ENCODE measurements around the gene SNTN. TPM values are rescaled to one million over a fixed set of nuclear protein-coding genes. Genes with fewer than 3 reads are reported as not detected.

SNTN gene
- total and polyA plus RNA-seq, 2 of the 13 experiments (the other 11 are each of a cell fraction or from before 2014, with no cell fraction given) = not detected

DNA sequence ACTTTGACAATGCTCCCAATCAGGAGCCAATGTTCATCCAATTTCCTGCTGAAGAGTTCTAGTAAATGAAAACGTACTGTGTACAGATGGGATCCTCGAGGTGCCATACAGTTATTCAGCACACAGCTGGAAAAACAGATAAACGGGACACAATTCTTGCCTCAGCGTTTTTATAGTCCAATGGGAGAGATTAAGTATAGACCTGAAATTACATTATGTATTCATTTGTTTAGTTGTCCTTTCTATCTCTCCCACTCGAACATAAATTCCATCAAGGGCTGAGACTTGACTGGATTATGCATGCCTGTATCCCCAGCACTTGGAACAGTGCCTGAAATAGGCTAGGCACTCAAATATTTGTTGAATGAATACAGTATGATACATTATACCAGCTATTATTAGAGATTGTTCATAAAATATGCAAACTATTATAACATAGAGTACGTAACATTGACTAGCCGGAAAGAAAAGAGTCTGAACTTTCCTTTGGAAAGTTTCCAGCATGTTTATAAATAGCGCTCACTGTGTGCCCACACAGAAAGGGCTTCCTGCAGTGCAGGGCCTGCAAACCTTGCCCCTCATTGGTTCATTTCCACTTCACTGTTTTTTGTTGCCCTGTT, 27.4 kb upstream of the SNTN start:
- intact Hi-C loops (cut with micrococcal nuclease; ENCODE audit: unreplicated experiment) = no loop called here
- H3K4me2 ChIP-seq (ENCODE audit: low read depth, low read length) = no peak overlapping the region
- H2AFZ ChIP-seq (ENCODE audit: low read length) = no peak overlapping the region
- H3K9ac ChIP-seq (ENCODE audit: insufficient read depth, low read depth, low read length) = no peak overlapping the region
- ChIA-PET POLR2A (no interaction called here), CTCF (ENCODE audit: low intra/inter-chr PET ratio, low total read pairs) (no interaction called here)
- H3K4me1 ChIP-seq (ENCODE audit: insufficient read depth, low read length) = no peaks in the 10 kb centered on the region
- ATAC-seq (no peak), DNase-seq (ENCODE audit: low spot score) (no peak), FAIRE-seq (no peak)
- H4K20me1 ChIP-seq (ENCODE audit: insufficient read depth, low read length) = no peaks in the 10 kb centered on the region
- WGBS (ENCODE audit: low lambda C conversion rate) = 13% methylated on average over 8 of the region's 8 CpGs
- TF ChIP-seq, protein P1, sequence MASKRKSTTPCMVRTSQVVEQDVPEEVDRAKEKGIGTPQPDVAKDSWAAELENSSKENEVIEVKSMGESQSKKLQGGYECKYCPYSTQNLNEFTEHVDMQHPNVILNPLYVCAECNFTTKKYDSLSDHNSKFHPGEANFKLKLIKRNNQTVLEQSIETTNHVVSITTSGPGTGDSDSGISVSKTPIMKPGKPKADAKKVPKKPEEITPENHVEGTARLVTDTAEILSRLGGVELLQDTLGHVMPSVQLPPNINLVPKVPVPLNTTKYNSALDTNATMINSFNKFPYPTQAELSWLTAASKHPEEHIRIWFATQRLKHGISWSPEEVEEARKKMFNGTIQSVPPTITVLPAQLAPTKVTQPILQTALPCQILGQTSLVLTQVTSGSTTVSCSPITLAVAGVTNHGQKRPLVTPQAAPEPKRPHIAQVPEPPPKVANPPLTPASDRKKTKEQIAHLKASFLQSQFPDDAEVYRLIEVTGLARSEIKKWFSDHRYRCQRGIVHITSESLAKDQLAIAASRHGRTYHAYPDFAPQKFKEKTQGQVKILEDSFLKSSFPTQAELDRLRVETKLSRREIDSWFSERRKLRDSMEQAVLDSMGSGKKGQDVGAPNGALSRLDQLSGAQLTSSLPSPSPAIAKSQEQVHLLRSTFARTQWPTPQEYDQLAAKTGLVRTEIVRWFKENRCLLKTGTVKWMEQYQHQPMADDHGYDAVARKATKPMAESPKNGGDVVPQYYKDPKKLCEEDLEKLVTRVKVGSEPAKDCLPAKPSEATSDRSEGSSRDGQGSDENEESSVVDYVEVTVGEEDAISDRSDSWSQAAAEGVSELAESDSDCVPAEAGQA (IDR thresholded peaks at IDR 0.05; ENCODE audit: low read depth) = no peak
- TF ChIP-seq, protein P1 (CRISPR knock-in tag; IDR thresholded peaks at IDR 0.05; ENCODE audit: borderline replicate concordance) = no peak
- TF ChIP-seq ELF1 (CRISPR knock-in tag; IDR thresholded peaks at IDR 0.05) (no peak), KDM5A (IDR thresholded peaks at IDR 0.05; ENCODE audit: borderline replicate concordance, low read length) (no peak), SMYD3 (CRISPR knock-in tag; IDR thresholded peaks at IDR 0.05) (no peak), ZNF572 (CRISPR knock-in tag; IDR thresholded peaks at IDR 0.05) (no peak), HNF4A (CRISPR knock-in tag; IDR thresholded peaks at IDR 0.05) (no peak), SIN3A (IDR thresholded peaks at IDR 0.05; ENCODE audit: borderline replicate concordance, low read depth, low read length) (no peak), GFI1 (CRISPR knock-in tag; IDR thresholded peaks at IDR 0.05; ENCODE audit: borderline replicate concordance) (no peak), TEAD2 (CRISPR knock-in tag; IDR thresholded peaks at IDR 0.05) (no peak), ZNF549 (CRISPR knock-in tag; IDR thresholded peaks at IDR 0.05) (no peak), SRSF1 (optimal IDR thresholded peaks at IDR 0.05; ENCODE audit: low read depth, low read length) (no peak), ZEB1 (IDR thresholded peaks at IDR 0.05; ENCODE audit: insufficient replicate concordance, low read depth) (no peak), JUND (CRISPR knock-in tag; IDR thresholded peaks at IDR 0.05) (no peak), NCOR1 (IDR thresholded peaks at IDR 0.05; ENCODE audit: borderline replicate concordance, low read length) (no peak), TMF1 (CRISPR knock-in tag; IDR thresholded peaks at IDR 0.05; ENCODE audit: low read depth) (no peak)
- TF ChIP-seq, protein P2, sequence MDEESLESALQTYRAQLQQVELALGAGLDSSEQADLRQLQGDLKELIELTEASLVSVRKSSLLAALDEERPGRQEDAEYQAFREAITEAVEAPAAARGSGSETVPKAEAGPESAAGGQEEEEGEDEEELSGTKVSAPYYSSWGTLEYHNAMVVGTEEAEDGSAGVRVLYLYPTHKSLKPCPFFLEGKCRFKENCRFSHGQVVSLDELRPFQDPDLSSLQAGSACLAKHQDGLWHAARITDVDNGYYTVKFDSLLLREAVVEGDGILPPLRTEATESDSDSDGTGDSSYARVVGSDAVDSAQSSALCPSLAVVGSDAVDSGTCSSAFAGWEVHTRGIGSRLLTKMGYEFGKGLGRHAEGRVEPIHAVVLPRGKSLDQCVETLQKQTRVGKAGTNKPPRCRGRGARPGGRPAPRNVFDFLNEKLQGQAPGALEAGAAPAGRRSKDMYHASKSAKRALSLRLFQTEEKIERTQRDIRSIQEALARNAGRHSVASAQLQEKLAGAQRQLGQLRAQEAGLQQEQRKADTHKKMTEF (CRISPR knock-in tag; IDR thresholded peaks at IDR 0.05) = no peak
- H3K4me3 ChIP-seq (replicated peaks in 1 of 3; ENCODE audit: insufficient read depth in 1 of 3, low read depth in 2 of 3, low read length in 3 of 3) = no peak overlapping the region
- no TSS peak for BruUV-seq (replicated peaks)
- 0 out of 5 replicates have a peak, but pooled peaks cover 0 to 2% of the 10 kb centered on the region in 2 experiments for H3K27me3 ChIP-seq (ENCODE audit: control insufficient read depth in 1 of 2, insufficient read depth in 2 of 2, low read length in 2 of 2)
- no peaks in the 10 kb centered on the region for H3K36me3 ChIP-seq (replicated peaks in 1 of 2; ENCODE audit: control insufficient read depth in 1 of 2, insufficient read depth in 2 of 2, low read length in 2 of 2)
- H3K27ac ChIP-seq (ENCODE audit: extremely low read length, insufficient read depth, low read length) = no peak overlapping the region
- in situ Hi-C loops (cut with HindIII; ENCODE audit: extremely low pct_ligation_motif_present, low pct_unique_long_range_greater_than_20kb) = no loop called here
- H3K79me2 ChIP-seq (ENCODE audit: insufficient read depth, low read length) = no peaks in the 10 kb centered on the region
- no peaks in the 10 kb centered on the region for H3K9me3 ChIP-seq (ENCODE audit: low read length)

Measured in HepG2 (cell line).